GM19043 (cell line): ENCODE results near the gene ENG.

Experiments used
- ATAC-seq: cut with Tn5 transposase; IDR thresholded peaks from one replicate; pipeline ENCODE4 v1.9.1; 2021; ENCODE audit warnings: low read depth; ENCODE audit not compliant: unreplicated experiment

Gene ENG

GRCh38 chr9:127866535-127866934, 12.1 kb upstream of the ENG start:
- no peak for ATAC-seq

- no peak for ATAC-seq
These were observed 11.4 kb upstream of the ENG start for GRCh38 chr9:127865645-127866464.

- no peak for ATAC-seq
These were observed 8.7 kb upstream of the ENG start for GRCh38 chr9:127863191-127863621.

- no peak for ATAC-seq
These were observed 7.9 kb upstream of the ENG start for GRCh38 chr9:127862075-127863011.

- ATAC-seq: no peak
These were observed 6.3 kb upstream of the ENG start for GRCh38 chr9:127860779-127861178.

- ATAC-seq: no peak
These were observed 5.8 kb upstream of the ENG start for GRCh38 chr9:127860260-127860659.

GRCh38 chr9:127858041-127858512, 3.6 kb upstream of the ENG start:
- no peak for ATAC-seq

GRCh38 chr9:127857278-127857677, 2.8 kb upstream of the ENG start:
- ATAC-seq: no peak

- ATAC-seq: no peak
These were observed 2.3 kb upstream of the ENG start for GRCh38 chr9:127856729-127857116.

- ATAC-seq: no peak
These were observed 1.8 kb upstream of the ENG start for GRCh38 chr9:127856094-127856728.

- ATAC-seq: no peak
These were observed 1.1 kb upstream of the ENG start for GRCh38 chr9:127855522-127855921.

GRCh38 chr9:127854960-127855359, 502 bp upstream of the ENG start:
- no peak for ATAC-seq

- ATAC-seq: no peak
These were observed 910 bp downstream of the ENG start for GRCh38 chr9:127853312-127854183.

- ATAC-seq: no peak
These were observed 1.6 kb downstream of the ENG start for GRCh38 chr9:127852829-127853228.

- no peak for ATAC-seq
These were observed 4.1 kb downstream of the ENG start for GRCh38 chr9:127850286-127850830.

GRCh38 chr9:127848756-127849504, 5.5 kb downstream of the ENG start:
- no peak for ATAC-seq

- no peak for ATAC-seq
These were observed 6.4 kb downstream of the ENG start for GRCh38 chr9:127847833-127848755.

GRCh38 chr9:127847178-127847510, 7.3 kb downstream of the ENG start:
- ATAC-seq: no peak
